NCI-H2029 (cell line): ENCODE measurements around the gene TPCN2.

Source experiments
- DNase-seq: peaks from one replicate; lab custom pipeline; 2025; lab: John Stamatoyannopoulos, UW

The TPCN2 gene

GRCh38 chr11:69058511-69059270, 10.0 kb downstream of the TPCN2 start:
- DNase-seq: no peak

GRCh38 chr11:69059429-69059828, 10.7 kb downstream of the TPCN2 start:
- no peak for DNase-seq

GRCh38 chr11:69059985-69060384, 11.3 kb downstream of the TPCN2 start:
- no peak for DNase-seq

GRCh38 chr11:69060806-69061712, 12.3 kb downstream of the TPCN2 start:
- DNase-seq: no peak

GRCh38 chr11:69061713-69062053, 13.0 kb downstream of the TPCN2 start:
- no peak for DNase-seq

- no peak for DNase-seq
Measured at GRCh38 chr11:69062169-69062855, 13.6 kb downstream of the TPCN2 start.

GRCh38 chr11:69062873-69063651, 14.3 kb downstream of the TPCN2 start:
- DNase-seq: no peak

- DNase-seq: no peak
Measured at GRCh38 chr11:69063652-69064260, 15.0 kb downstream of the TPCN2 start.

GRCh38 chr11:69064394-69064957, 15.7 kb downstream of the TPCN2 start:
- DNase-seq: no peak

GRCh38 chr11:69065147-69065710, 16.5 kb downstream of the TPCN2 start:
- DNase-seq: no peak

GRCh38 chr11:69066122-69067112, 17.7 kb downstream of the TPCN2 start:
- no peak for DNase-seq

GRCh38 chr11:69067200-69067599, 18.5 kb downstream of the TPCN2 start:
- no peak for DNase-seq

- no peak for DNase-seq
Measured at GRCh38 chr11:69071086-69071800, 22.5 kb downstream of the TPCN2 start.

- DNase-seq: no peak
Measured at GRCh38 chr11:69071956-69072355, 23.2 kb downstream of the TPCN2 start.

- no peak for DNase-seq
Measured at GRCh38 chr11:69073469-69073868, 24.7 kb downstream of the TPCN2 start.

- no peak for DNase-seq
Measured at GRCh38 chr11:69074375-69075140, 25.8 kb downstream of the TPCN2 start.

GRCh38 chr11:69075421-69076128, 26.8 kb downstream of the TPCN2 start:
- DNase-seq: no peak
